HEK293T (cell line): Measurements from ENCODE around the gene GMNN.
A peak's percentile ranks its signal among the peaks of the same experiment; 100 is the strongest.

Experiments
- CTCF ChIA-PET: fragments of 350-600 bp; formaldehyde crosslinking; extraction: SDS; loops from one replicate; lab custom pipeline; 2021; ENCODE audit warnings: antibody characterized with exemption, inconsistent platforms; lab: Yijun Ruan, JAX
- POLR2A ChIA-PET: fragments of 350-600 bp; formaldehyde crosslinking; extraction: SDS; loops from one replicate; lab custom pipeline; 2020; ENCODE audit warnings: antibody characterized with exemption, inconsistent platforms; lab: Yijun Ruan, JAX
- DNase-seq: peaks from one replicate; pipeline ENCODE4 v3.0.0; 2012; ENCODE audit warnings: mixed read lengths; ENCODE audit errors: extremely low spot score
- ARNT ChIP-seq: fragments of 450-650 bp; IDR thresholded peaks from 2 replicates; pipeline ENCODE4 v1.6.1; 2017; ENCODE audit warnings: mild to moderate bottlenecking
- BHLHE40 ChIP-seq: fragments of 450-650 bp; IDR thresholded peaks from 2 replicates; pipeline ENCODE4 v1.6.1; 2016; ENCODE audit warnings: mild to moderate bottlenecking, moderate library complexity, borderline replicate concordance
- CTBP1 ChIP-seq: fragments of 450-650 bp; IDR thresholded peaks from 2 replicates; pipeline ENCODE4 v1.6.1; 2016; ENCODE audit warnings: borderline replicate concordance
- ELF4 ChIP-seq: fragments of 450-650 bp; IDR thresholded peaks from 2 replicates; pipeline ENCODE4 v1.6.1; 2017; ENCODE audit warnings: antibody characterized with exemption
- FOXA1 ChIP-seq: fragments of 450-650 bp; IDR thresholded peaks from 2 replicates; pipeline ENCODE4 v1.6.1; 2016; ENCODE audit warnings: mild to moderate bottlenecking
- FOXK2 ChIP-seq: fragments of 450-650 bp; IDR thresholded peaks from 2 replicates; pipeline ENCODE4 v1.6.1; 2016; ENCODE audit warnings: mild to moderate bottlenecking
- FOXM1 ChIP-seq: fragments of 450-650 bp; IDR thresholded peaks from 2 replicates; pipeline ENCODE4 v1.6.1; 2017; ENCODE audit warnings: mild to moderate bottlenecking, borderline replicate concordance
- HDGF ChIP-seq: fragments of 450-650 bp; IDR thresholded peaks from 2 replicates; pipeline ENCODE4 v1.6.1; 2017; ENCODE audit warnings: antibody characterized with exemption, borderline replicate concordance
- L3MBTL2 ChIP-seq: fragments of 450-650 bp; conservative IDR thresholded peaks from 2 replicates; pipeline ENCODE4 v1.6.1; 2016; ENCODE audit warnings: mild to moderate bottlenecking
- LEF1 ChIP-seq: fragments of 450-650 bp; IDR thresholded peaks from 2 replicates; pipeline ENCODE4 v1.6.1; 2017; ENCODE audit warnings: mild to moderate bottlenecking, borderline replicate concordance
- NFRKB ChIP-seq: fragments of 450-650 bp; IDR thresholded peaks from 2 replicates; pipeline ENCODE4 v1.6.1; 2016; ENCODE audit warnings: mild to moderate bottlenecking, moderate library complexity
- SP1 ChIP-seq: fragments of 450-650 bp; IDR thresholded peaks from 2 replicates; pipeline ENCODE4 v1.6.1; 2017
- SUZ12 ChIP-seq: fragments of 450-650 bp; IDR thresholded peaks from 2 replicates; pipeline ENCODE4 v1.6.1; 2016; ENCODE audit warnings: mild to moderate bottlenecking
- TARDBP ChIP-seq: fragments of 450-650 bp; IDR thresholded peaks from 2 replicates; pipeline ENCODE4 v1.6.1; 2016
- ZNF384 ChIP-seq: fragments of 450-650 bp; IDR thresholded peaks from 2 replicates; pipeline ENCODE4 v1.6.1; 2016
- TF ChIP-seq, protein P1 (sequence below): fragments of 450-650 bp; IDR thresholded peaks from 2 replicates; pipeline ENCODE4 v1.6.1; 2016

Gene GMNN

DNA sequence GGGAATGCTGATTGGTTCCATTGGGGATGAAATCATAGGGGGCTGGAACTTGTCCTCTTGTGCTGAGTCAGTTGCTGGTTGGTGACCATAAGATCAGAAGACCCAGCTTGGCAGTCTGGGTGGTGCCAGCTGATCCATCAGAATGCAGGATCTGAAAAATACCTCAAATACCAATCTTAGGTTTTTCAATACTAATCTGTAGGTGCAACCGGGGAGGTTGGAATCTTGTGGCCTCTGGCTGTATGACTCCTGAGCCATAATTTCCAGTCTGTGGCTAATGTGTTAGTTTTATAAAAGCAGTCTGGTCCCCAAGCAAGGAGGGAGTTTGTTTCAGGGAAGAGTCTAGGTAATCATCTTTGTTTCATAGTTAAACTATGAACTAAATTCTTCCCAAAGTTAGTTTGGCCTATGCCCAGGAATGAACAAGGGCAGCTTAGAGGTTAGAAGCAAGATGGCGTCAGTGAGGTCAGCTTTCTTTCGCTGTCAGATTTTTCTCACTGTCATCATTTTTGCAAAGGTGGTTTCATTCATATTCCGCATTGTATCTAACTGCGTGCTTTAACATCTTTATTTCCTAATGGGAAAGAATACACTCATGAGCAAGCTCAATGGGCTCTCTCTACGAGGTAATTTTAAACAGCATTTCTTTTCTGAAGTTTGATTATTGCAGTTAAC is 22.0 kb downstream of the GMNN start:
- ChIA-PET POLR2A (interaction anchor here (1.1 kb wide), 1 partner anchor 15 kb away, joined by 3 read pairs; no protein-coding TSS in a partner anchor), CTCF (interaction anchor here (0.6 kb wide), 1 partner anchor 35 kb away, joined by 3 read pairs; no protein-coding TSS in a partner anchor)
- TF ChIP-seq NFRKB (no peak), BHLHE40 (no peak), TARDBP (no peak), FOXK2 (no peak), L3MBTL2 (no peak), LEF1 (no peak), ARNT (no peak), ELF4 (no peak), HDGF (no peak), SUZ12 (no peak), FOXA1 (no peak), ZNF384 (no peak), CTBP1 (no peak)
- TF ChIP-seq, protein P1, sequence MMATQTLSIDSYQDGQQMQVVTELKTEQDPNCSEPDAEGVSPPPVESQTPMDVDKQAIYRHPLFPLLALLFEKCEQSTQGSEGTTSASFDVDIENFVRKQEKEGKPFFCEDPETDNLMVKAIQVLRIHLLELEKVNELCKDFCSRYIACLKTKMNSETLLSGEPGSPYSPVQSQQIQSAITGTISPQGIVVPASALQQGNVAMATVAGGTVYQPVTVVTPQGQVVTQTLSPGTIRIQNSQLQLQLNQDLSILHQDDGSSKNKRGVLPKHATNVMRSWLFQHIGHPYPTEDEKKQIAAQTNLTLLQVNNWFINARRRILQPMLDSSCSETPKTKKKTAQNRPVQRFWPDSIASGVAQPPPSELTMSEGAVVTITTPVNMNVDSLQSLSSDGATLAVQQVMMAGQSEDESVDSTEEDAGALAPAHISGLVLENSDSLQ = no peak
- DNase-seq = no peak

DNA sequence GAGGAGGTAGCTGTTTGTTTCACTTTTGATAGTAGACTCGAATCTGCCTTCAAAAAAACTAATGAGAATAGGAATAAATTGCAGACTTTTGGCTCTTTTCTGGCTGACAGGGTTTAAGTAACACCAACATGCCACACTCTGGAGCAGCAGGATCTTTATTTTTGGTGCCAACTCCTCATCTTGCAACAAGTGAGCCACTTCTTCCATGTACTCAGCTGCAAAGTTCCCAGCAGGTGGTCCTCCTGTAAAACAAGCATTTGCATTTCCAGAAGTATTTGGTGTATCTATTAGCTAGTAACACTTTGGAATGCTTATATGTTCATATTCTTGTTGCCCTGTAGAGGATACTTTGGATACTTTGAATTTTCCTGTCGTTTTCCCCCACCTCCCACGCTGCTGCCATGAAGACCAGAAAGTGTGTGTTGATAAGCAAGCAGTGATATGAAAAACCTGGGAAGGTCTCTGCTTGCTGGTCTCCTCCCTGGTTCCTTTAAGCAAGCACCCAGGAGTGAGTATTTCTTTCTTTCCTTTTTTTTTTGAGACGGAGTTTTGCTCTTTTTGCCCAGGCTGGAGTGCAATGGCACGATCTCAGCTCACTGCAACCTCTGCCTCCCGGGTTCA is 23.0 kb downstream of the GMNN start:
- no peak for DNase-seq
- POLR2A ChIA-PET = no interaction called here
- TF ChIP-seq HDGF (no peak), BHLHE40 (no peak), SP1 (no peak), LEF1 (no peak), TARDBP (no peak)
- CTCF ChIA-PET = interaction anchor here (0.7 kb wide), 2 partner anchors 220 to 251 kb away, joined by 3 to 4 read pairs; no protein-coding TSS in a partner anchor

DNA sequence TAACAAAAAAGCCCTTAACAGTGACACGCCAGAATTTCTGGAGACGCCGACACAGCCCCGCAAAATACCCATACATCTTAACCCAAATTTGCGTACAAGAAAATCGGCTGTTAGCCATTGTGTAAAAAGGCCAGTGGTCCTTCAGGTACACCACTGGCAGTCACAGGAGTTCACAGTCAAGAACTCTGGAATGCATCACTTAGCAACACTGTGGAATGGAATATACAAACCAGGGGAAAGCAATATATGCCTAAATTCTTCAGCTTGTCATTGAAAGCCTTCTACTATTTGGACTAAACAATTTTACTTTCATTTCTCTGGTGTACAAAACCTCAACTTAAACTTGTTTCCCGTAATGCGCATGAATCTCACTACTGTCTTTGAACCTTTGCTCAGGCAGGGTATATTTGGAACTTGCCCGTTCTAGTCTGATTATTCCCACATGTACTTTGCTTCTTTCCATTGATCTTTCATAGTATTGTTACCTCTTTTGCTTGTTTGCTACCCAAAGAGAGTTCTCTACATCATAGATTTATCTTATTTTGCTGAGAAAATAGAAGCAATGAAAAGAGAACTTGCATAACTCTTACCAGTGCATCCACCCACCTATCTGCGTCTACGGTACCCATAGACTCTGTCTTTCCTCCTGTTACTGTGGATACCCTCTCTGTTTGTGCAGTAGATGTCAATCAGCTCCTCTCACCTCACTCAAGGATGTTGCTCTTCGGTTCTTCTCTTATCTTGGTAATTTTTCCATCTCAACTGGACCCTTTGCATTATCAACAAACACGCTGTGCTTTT is 24.2 kb downstream of the GMNN start, which contains the start of gene ARMH2:
Gene ARMH2, minus strand, starts transcription at position 178 of the 801 bp plus-strand sequence. Its CDS starts 60 bp downstream, at position 118.
- CTCF ChIA-PET = interaction anchor here (0.7 to 1.4 kb wide), 2 partner anchors 219 to 250 kb away, joined by 3 to 4 read pairs; no protein-coding TSS in a partner anchor
- no peak for DNase-seq
- POLR2A ChIA-PET = no interaction called here
- TF ChIP-seq CTBP1 (no peak), SUZ12 (no peak), ELF4 (no peak), TARDBP (no peak), LEF1 (no peak), NFRKB (no peak), ARNT (no peak), L3MBTL2 (no peak), FOXM1 (no peak), HDGF (no peak), FOXA1 (no peak), SP1 (no peak), ZNF384 (no peak), FOXK2 (no peak), BHLHE40 (no peak)
- TF ChIP-seq, protein P1 = no peak

DNA sequence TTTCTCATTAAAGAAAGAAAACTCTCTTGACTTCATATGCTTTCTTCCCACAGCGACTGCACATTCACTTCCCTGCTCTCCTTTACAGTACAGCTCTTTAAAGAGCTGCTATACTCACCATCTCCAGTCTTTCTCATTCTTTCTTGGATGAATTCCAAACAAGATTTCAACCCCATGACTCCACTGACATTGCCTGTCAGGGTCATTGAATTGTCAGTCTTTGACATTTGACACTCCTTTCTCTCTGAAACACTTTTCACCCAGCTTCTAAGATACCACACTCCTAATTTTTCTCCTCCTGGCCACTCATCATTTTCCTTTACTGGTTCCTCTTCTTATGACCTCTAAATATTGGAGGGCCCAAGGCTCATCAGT is 24.8 kb downstream of the GMNN start:
- no peak for TF ChIP-seq CTBP1
- no peak for TF ChIP-seq FOXM1
- no peak for TF ChIP-seq ARNT
- no peak for TF ChIP-seq ZNF384
- TF ChIP-seq, protein P1 = peak; percentile 5; the same call in 1 of the 2 replicates
- TF ChIP-seq HDGF = no peak
- TF ChIP-seq NFRKB = no peak
- TF ChIP-seq LEF1 = no peak
- TF ChIP-seq BHLHE40 = no peak
- POLR2A ChIA-PET = no interaction called here
- DNase-seq = no peak
- CTCF ChIA-PET = interaction anchor here (1.4 kb wide), 1 partner anchor 218 kb away, joined by 3 read pairs; no protein-coding TSS in a partner anchor

DNA sequence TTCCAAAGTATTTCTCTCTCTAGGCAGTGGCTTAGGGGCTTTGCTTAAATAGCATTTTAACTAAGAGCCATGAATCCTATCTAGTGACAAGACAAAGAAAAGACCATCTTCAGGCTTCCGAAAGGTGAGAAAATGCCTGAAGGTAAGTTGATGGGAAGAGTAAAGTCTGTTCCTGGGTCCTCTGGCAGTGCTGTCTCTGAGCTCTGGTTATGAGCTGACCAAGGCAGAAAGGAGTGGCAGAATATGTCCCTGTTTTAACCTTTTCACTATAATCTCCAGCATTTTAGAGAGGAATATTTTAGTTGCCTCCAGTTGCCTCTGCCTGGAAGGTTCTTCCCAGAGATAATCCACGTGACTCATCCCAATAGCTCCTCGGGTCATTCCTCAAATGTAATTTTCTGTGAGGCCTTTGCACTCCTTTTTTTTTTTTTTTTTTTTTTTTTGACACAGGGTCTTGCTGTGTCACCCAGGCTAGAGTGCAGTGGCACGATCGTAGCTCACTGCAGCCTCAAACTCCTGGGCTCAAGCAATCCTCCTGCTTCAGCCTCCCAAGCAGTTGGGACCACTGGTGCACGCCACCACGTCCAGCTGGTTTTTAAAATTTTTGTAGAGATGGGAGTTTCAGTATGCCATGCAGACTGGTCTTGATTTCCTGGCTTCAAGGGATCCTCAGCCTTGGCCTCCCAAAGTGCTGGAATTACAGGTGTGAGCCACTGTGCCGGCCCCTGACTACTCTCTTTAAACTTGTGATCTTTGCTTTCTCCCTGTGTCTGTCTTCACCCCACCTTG is 27.7 kb downstream of the GMNN start:
- TF ChIP-seq HDGF (no peak), BHLHE40 (no peak), ARNT (no peak), L3MBTL2 (no peak), LEF1 (no peak), TARDBP (no peak), FOXK2 (no peak)
- TF ChIP-seq, protein P1 = no peak
- ChIA-PET CTCF (no interaction called here), POLR2A (no interaction called here)
- DNase-seq = no peak
